Lung microvascular endothelial cell (primary cell): ENCODE measurements around the gene CYB5D1. TPM values are rescaled to one million over a fixed set of nuclear protein-coding genes. Genes with fewer than 3 reads are reported as not detected.

Experiments used
- total RNA-seq: library from RNA; depleted of rRNA; stranded (reverse); fragments of >200 nt; gene quantifications from 2 replicates; pipeline ENCODE4 v1.2.1, GENCODE V29; 2014

CYB5D1 gene
- total RNA-seq, 1 donor from 2014 or later = 5.6 TPM

Other genes with a start within 250 kb of the CYB5D1 start
- gene FXR2, start 243.1 kb upstream of the CYB5D1 start, total RNA-seq = 25.9 and 36.3 TPM in 2 replicates
- gene SAT2, start 230.2 kb upstream of the CYB5D1 start, total RNA-seq = 25.7 and 33.3 TPM in 2 replicates
- 0.20 and 0.22 TPM in 2 replicates for gene SHBG, start 227.9 kb upstream of the CYB5D1 start, total RNA-seq
- not detected in 2 replicates for gene ATP1B2, start 207.1 kb upstream of the CYB5D1 start, total RNA-seq
- 27.8 and 37.0 TPM in 2 replicates for gene TP53, start 170.5 kb upstream of the CYB5D1 start, total RNA-seq
- gene WRAP53, start 169.5 kb upstream of the CYB5D1 start, total RNA-seq = 6.1 and 6.9 TPM in 2 replicates
- gene EFNB3, start 152.8 kb upstream of the CYB5D1 start, total RNA-seq = 0.20 and 0.22 TPM in 2 replicates
- gene DNAH2, start 140.3 kb upstream of the CYB5D1 start, total RNA-seq = under 0.01 and 0.20 TPM in 2 replicates
- gene KDM6B, start 23.8 kb upstream of the CYB5D1 start, total RNA-seq = 1.3 and 1.8 TPM in 2 replicates
- 7.1 and 22.7 TPM in 2 replicates for gene TMEM88, start 2.9 kb upstream of the CYB5D1 start, total RNA-seq
- gene NAA38, start 444 bp upstream of the CYB5D1 start, total RNA-seq = 152 and 178 TPM in 2 replicates
- 58.0 and 58.7 TPM in 2 replicates for gene CHD3, start 30.8 kb downstream of the CYB5D1 start, total RNA-seq
- gene RNF227, start 58.3 kb downstream of the CYB5D1 start, total RNA-seq = 0.44 and 0.79 TPM in 2 replicates
- gene KCNAB3, start 71.9 kb downstream of the CYB5D1 start, total RNA-seq = 0.22 and 0.40 TPM in 2 replicates
- 48.8 and 54.7 TPM in 2 replicates for gene TRAPPC1, start 73.9 kb downstream of the CYB5D1 start, total RNA-seq
- gene CNTROB, start 74.2 kb downstream of the CYB5D1 start, total RNA-seq = 10.5 and 11.9 TPM in 2 replicates
- gene GUCY2D, start 144.6 kb downstream of the CYB5D1 start, total RNA-seq = not detected in 2 replicates
- not detected in 2 replicates for gene ALOX15B, start 181.1 kb downstream of the CYB5D1 start, total RNA-seq
- gene ALOX12B, start 229.7 kb downstream of the CYB5D1 start, total RNA-seq = not detected in 2 replicates